Activated T-helper 2 cell treated with anti-CD3 and anti-CD28 coated beads, Interferon-gamma antibody, Interleukin-2, Interleukin-4, amounts not matched to agents 10 μg/mL and 5 μg/mL and 100 μg/mL, durations not matched to agents 14 hours and 24 hours and 36 hours (primary cell): ENCODE results near the gene TUBB8. TPM values are rescaled to one million over a fixed set of nuclear protein-coding genes. Genes with fewer than 3 reads are reported as not detected.
"Not testable (repeated sequence)": the region's sequence is repeated elsewhere in the genome, so short reads cannot be mapped to it uniquely, and the experiment has no call there.

Source experiments
- DNase-seq: peaks from one replicate; pipeline ENCODE4 v3.0.0; 2021; ENCODE audit warnings: low spot score
- H3K27ac Mint-ChIP-seq: one replicate; pipeline ENCODE4 v1.8.0; 2021; ENCODE audit warnings: mixed read lengths
- H3K27me3 Mint-ChIP-seq: one replicate; pipeline ENCODE4 v1.8.0; 2021; ENCODE audit warnings: low read depth, mixed read lengths
- H3K36me3 Mint-ChIP-seq: one replicate; pipeline ENCODE4 v1.8.0; 2021; ENCODE audit warnings: low read depth, mixed read lengths
- H3K4me1 Mint-ChIP-seq: one replicate; pipeline ENCODE4 v1.8.0; 2021; ENCODE audit warnings: low read depth, mixed read lengths
- H3K4me3 Mint-ChIP-seq: one replicate; pipeline ENCODE4 v1.8.0; 2021; ENCODE audit warnings: low read depth, mild to moderate bottlenecking, moderate library complexity, mixed read lengths
- H3K9me3 Mint-ChIP-seq: one replicate; pipeline ENCODE4 v1.8.0; 2021; ENCODE audit warnings: mixed read lengths
- intact Hi-C: fragments of 100-400 bp; cut with micrococcal nuclease; formaldehyde crosslinking; loops from one replicate; pipeline ENCODE4 v1.15.1; 2023
- total RNA-seq: library from RNA; stranded (reverse); gene quantifications from 2 replicates; pipeline ENCODE4 v1.2.3, GENCODE V29; 2022

Gene TUBB8
- total RNA-seq, 1 donor from 2014 or later, result not detected

- DNase-seq, result peak; percentile 31
- intact Hi-C loops, H3K27ac Mint-ChIP-seq, H3K9me3 Mint-ChIP-seq, H3K27me3 Mint-ChIP-seq, H3K36me3 Mint-ChIP-seq, H3K4me1 Mint-ChIP-seq, H3K4me3 Mint-ChIP-seq: not testable (repeated sequence)
Observed at GRCh38 chr10:10261-10971, 38.7 kb downstream of the TUBB8 start.

Other genes starting within 250 kb of the TUBB8 start
- gene ZMYND11, start 86.2 kb upstream of the TUBB8 start, total RNA-seq, result 28.3 and 30.6 TPM in 2 replicates